ENCODE data around the gene IL25.

Gene IL25

GRCh38 chr14:23411563-23412525, 39.2 kb downstream of the IL25 start:
- no peak overlapping the region for H3K9ac ChIP-seq (ENCODE audit: low read length)
- H3F3A ChIP-seq (ENCODE audit: insufficient read depth, low read length), result no peaks in the 10 kb centered on the region
- no peak overlapping the region for H3K27ac ChIP-seq (ENCODE audit: low read depth, low read length, poor library complexity, severe bottlenecking)
- no peak overlapping the region for H2AFZ ChIP-seq (ENCODE audit: low read length)
- H3K9me2 ChIP-seq (ENCODE audit: low read depth, low read length), result no peaks in the 10 kb centered on the region
- H3K27me3 ChIP-seq (ENCODE audit: insufficient read depth, low read length), result peaks cover 3% of the 10 kb centered on the region; the same call in 1 of the 2 replicates
- no peaks in the 10 kb centered on the region for H3K79me2 ChIP-seq (ENCODE audit: insufficient read depth, low read length)
- no peak for TF ChIP-seq EZH2 (IDR thresholded peaks at IDR 0.05; ENCODE audit: borderline replicate concordance, low read length)
- TF ChIP-seq, protein P1, sequence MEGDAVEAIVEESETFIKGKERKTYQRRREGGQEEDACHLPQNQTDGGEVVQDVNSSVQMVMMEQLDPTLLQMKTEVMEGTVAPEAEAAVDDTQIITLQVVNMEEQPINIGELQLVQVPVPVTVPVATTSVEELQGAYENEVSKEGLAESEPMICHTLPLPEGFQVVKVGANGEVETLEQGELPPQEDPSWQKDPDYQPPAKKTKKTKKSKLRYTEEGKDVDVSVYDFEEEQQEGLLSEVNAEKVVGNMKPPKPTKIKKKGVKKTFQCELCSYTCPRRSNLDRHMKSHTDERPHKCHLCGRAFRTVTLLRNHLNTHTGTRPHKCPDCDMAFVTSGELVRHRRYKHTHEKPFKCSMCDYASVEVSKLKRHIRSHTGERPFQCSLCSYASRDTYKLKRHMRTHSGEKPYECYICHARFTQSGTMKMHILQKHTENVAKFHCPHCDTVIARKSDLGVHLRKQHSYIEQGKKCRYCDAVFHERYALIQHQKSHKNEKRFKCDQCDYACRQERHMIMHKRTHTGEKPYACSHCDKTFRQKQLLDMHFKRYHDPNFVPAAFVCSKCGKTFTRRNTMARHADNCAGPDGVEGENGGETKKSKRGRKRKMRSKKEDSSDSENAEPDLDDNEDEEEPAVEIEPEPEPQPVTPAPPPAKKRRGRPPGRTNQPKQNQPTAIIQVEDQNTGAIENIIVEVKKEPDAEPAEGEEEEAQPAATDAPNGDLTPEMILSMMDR (IDR thresholded peaks at IDR 0.05; ENCODE audit: low read length), result no peak
- H3K4me2 ChIP-seq (ENCODE audit: low read length), result no peak overlapping the region
- no peaks in the 10 kb centered on the region for H4K20me1 ChIP-seq (ENCODE audit: insufficient read depth, low read length)
- H3K4me3 ChIP-seq (ENCODE audit: low read depth, low read length, poor library complexity, severe bottlenecking), result no peak overlapping the region
- H3K4me1 ChIP-seq (ENCODE audit: insufficient read depth, low read length, severe bottlenecking), result no peaks in the 10 kb centered on the region
- no peaks in the 10 kb centered on the region for H3K36me3 ChIP-seq (ENCODE audit: insufficient read depth, low read length)
- no peaks in the 10 kb centered on the region for H3K9me3 ChIP-seq (ENCODE audit: low read length)

DNA sequence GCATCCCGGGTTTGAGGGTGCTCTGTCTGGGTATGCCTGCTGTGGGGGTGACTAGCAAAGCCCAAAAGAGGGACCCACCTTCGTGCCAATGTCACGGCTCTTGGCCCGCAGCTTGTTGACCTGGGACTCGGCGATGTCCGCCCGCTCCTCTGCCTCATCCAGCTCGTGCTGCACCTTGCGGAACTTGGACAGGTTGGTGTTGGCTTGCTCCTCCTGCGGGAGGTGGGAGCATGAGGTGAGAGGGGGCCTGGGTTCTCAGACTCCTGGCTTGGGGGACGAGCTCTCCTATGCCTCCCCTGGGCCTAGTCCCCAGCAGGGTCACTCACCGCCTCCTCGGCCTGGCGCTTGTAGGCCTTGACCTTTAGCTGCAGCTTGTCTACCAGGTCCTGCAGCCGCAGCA, 41.1 kb downstream of the IL25 start:
- H3K9me2 ChIP-seq (ENCODE audit: low read depth, low read length), result no peaks in the 10 kb centered on the region
- no peak overlapping the region for H3K4me2 ChIP-seq (ENCODE audit: low read length)
- no peaks in the 10 kb centered on the region for H3K9me3 ChIP-seq (ENCODE audit: low read length)
- H3K36me3 ChIP-seq (ENCODE audit: insufficient read depth, low read length), result no peaks in the 10 kb centered on the region
- H3K4me1 ChIP-seq (ENCODE audit: insufficient read depth, low read length, severe bottlenecking), result no peaks in the 10 kb centered on the region
- H2AFZ ChIP-seq (ENCODE audit: low read length), result no peak overlapping the region
- no peak for TF ChIP-seq EZH2 (IDR thresholded peaks at IDR 0.05; ENCODE audit: borderline replicate concordance, low read length)
- TF ChIP-seq, protein P1 (IDR thresholded peaks at IDR 0.05; ENCODE audit: low read length), result no peak
- no peak overlapping the region for H3K4me3 ChIP-seq (ENCODE audit: low read depth, low read length, poor library complexity, severe bottlenecking)
- no peaks in the 10 kb centered on the region for H4K20me1 ChIP-seq (ENCODE audit: insufficient read depth, low read length)
- no peaks in the 10 kb centered on the region for H3K79me2 ChIP-seq (ENCODE audit: insufficient read depth, low read length)
- H3K9ac ChIP-seq (ENCODE audit: low read length), result no peak overlapping the region
- no peak overlapping the region for H3K27ac ChIP-seq (ENCODE audit: low read depth, low read length, poor library complexity, severe bottlenecking)
- no peaks in the 10 kb centered on the region for H3F3A ChIP-seq (ENCODE audit: insufficient read depth, low read length)
- H3K27me3 ChIP-seq (ENCODE audit: insufficient read depth, low read length), result peaks cover 3% of the 10 kb centered on the region; the same call in 1 of the 2 replicates

DNA sequence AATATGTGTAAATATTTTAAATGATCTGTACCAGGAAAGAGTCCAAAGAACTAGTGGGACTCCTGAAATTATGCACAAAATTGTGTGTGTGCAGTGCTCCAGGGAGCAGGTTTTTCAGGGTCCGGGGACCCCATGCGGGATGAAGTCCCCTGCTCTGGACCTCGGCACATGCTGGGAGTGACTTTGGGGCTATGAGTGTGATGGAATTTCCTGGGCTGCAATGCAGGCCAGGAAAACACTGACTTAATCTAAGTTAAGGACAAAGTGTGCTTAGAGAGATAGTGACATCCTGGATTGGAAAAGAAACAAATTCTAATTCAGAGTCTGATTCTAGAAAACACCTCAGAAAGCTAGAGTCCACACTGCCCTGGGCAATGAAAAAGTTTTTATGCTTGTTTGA, 41.6 kb downstream of the IL25 start:
- Histone ChIP-seq H3K36me3 (ENCODE audit: insufficient read depth, low read length) (no peaks in the 10 kb centered on the region), H3K27me3 (ENCODE audit: insufficient read depth, low read length) (peaks cover 3% of the 10 kb centered on the region; the same call in 1 of the 2 replicates), H3K9me3 (ENCODE audit: low read length) (no peaks in the 10 kb centered on the region), H3K9me2 (ENCODE audit: low read depth, low read length) (no peaks in the 10 kb centered on the region), H3K27ac (ENCODE audit: low read depth, low read length, poor library complexity, severe bottlenecking) (no peak overlapping the region), H3K4me2 (ENCODE audit: low read length) (no peak overlapping the region), H3K9ac (ENCODE audit: low read length) (no peak overlapping the region), H4K20me1 (ENCODE audit: insufficient read depth, low read length) (no peaks in the 10 kb centered on the region), H2AFZ (ENCODE audit: low read length) (no peak overlapping the region), H3K4me3 (ENCODE audit: low read depth, low read length, poor library complexity, severe bottlenecking) (no peak overlapping the region), H3F3A (ENCODE audit: insufficient read depth, low read length) (no peaks in the 10 kb centered on the region), H3K79me2 (ENCODE audit: insufficient read depth, low read length) (no peaks in the 10 kb centered on the region), H3K4me1 (ENCODE audit: insufficient read depth, low read length, severe bottlenecking) (no peaks in the 10 kb centered on the region)
- TF ChIP-seq, protein P1 (IDR thresholded peaks at IDR 0.05; ENCODE audit: low read length), result no peak
- no peak for TF ChIP-seq EZH2 (IDR thresholded peaks at IDR 0.05; ENCODE audit: borderline replicate concordance, low read length)

Measured in OCI-LY1 (cell line).